Activated CD4-positive, alpha-beta memory T cell treated with anti-CD3 and anti-CD28 coated beads, Interleukin-2, amount 10 ng/mL, durations not matched to agents 7 days and 5 days (primary cell): ENCODE data around the gene CDK5RAP1. TPM values are rescaled to one million over a fixed set of nuclear protein-coding genes. Genes with fewer than 3 reads are reported as not detected.

Experiments
- CTCF ChIA-PET: fragments of 350-600 bp; sonication (Branson Sonifier 250); formaldehyde crosslinking; loops from one replicate; lab custom pipeline; 2021; ENCODE audit warnings: antibody characterized with exemption, inconsistent platforms; lab: Charles Lee
- POLR2A ChIA-PET: fragments of 350-600 bp; sonication (Branson Sonifier 250); formaldehyde crosslinking; loops from one replicate; lab custom pipeline; 2021; ENCODE audit warnings: antibody characterized with exemption; lab: Charles Lee
- DNase-seq: peaks from one replicate; pipeline ENCODE4 v3.0.0-alpha.2; 2020
- H3K27ac Mint-ChIP-seq: one replicate; pipeline ENCODE4 v1.8.0; 2021; ENCODE audit warnings: mild to moderate bottlenecking, mixed read lengths
- H3K27me3 Mint-ChIP-seq: one replicate; pipeline ENCODE4 v1.8.0; 2021; ENCODE audit warnings: mixed read lengths
- H3K36me3 Mint-ChIP-seq: one replicate; pipeline ENCODE4 v1.8.0; 2021; ENCODE audit warnings: low read depth, mixed read lengths
- H3K4me1 Mint-ChIP-seq: one replicate; pipeline ENCODE4 v1.8.0; 2021; ENCODE audit warnings: mixed read lengths
- H3K4me3 Mint-ChIP-seq: one replicate; pipeline ENCODE4 v1.8.0; 2021; ENCODE audit warnings: mild to moderate bottlenecking, mixed read lengths
- H3K9me3 Mint-ChIP-seq: one replicate; pipeline ENCODE4 v1.8.0; 2021; ENCODE audit warnings: mixed read lengths
- total RNA-seq, 2 experiments: library from RNA; stranded (reverse); gene quantifications; one replicate each; pipeline ENCODE4 v1.2.3, GENCODE V29; 2021

CDK5RAP1 gene
- total RNA-seq, 2 experiments from 2014 or later, result 30.2 to 33.3 TPM

GRCh38 chr20:33313686-33314314, 87.5 kb downstream of the CDK5RAP1 start:
- Mint-ChIP-seq H3K4me1 (peaks cover 1% of the 10 kb centered on the region), H3K27me3 (no peaks in the 10 kb centered on the region), H3K27ac (no peak overlapping the region), H3K9me3 (no peaks in the 10 kb centered on the region), H3K4me3 (no peak overlapping the region), H3K36me3 (no peaks in the 10 kb centered on the region)
- ChIA-PET POLR2A (no interaction called here), CTCF (interaction anchor here (1.1 kb wide), 1 partner anchor 21 kb away, joined by 3 read pairs; no protein-coding TSS in a partner anchor)
- DNase-seq, result no peak

- Mint-ChIP-seq H3K4me3 (no peak overlapping the region), H3K27ac (no peak overlapping the region), H3K9me3 (peaks cover 2% of the 10 kb centered on the region), H3K36me3 (no peaks in the 10 kb centered on the region), H3K4me1 (peaks cover 1% of the 10 kb centered on the region), H3K27me3 (no peaks in the 10 kb centered on the region)
- CTCF ChIA-PET, result no interaction called here
- POLR2A ChIA-PET, result no interaction called here
- DNase-seq, result no peak
Measured at GRCh38 chr20:33312583-33312982, 88.7 kb downstream of the CDK5RAP1 start.

GRCh38 chr20:33311996-33312395, 89.3 kb downstream of the CDK5RAP1 start:
- no peaks in the 10 kb centered on the region for H3K36me3 Mint-ChIP-seq
- peaks cover 1% of the 10 kb centered on the region for H3K4me1 Mint-ChIP-seq
- peaks cover 2% of the 10 kb centered on the region for H3K9me3 Mint-ChIP-seq
- ChIA-PET CTCF (no interaction called here), POLR2A (no interaction called here)
- no peak for DNase-seq
- no peaks in the 10 kb centered on the region for H3K27me3 Mint-ChIP-seq
- no peak overlapping the region for H3K4me3 Mint-ChIP-seq
- no peak overlapping the region for H3K27ac Mint-ChIP-seq

GRCh38 chr20:33311011-33311410, 90.3 kb downstream of the CDK5RAP1 start:
- DNase-seq, result no peak
- CTCF ChIA-PET, result interaction anchor here (1.2 kb wide), 1 partner anchor 11 kb away, joined by 8 read pairs; no protein-coding TSS in a partner anchor
- Mint-ChIP-seq H3K36me3 (no peaks in the 10 kb centered on the region), H3K9me3 (peaks cover 2% of the 10 kb centered on the region), H3K27me3 (no peaks in the 10 kb centered on the region), H3K27ac (no peak overlapping the region), H3K4me3 (no peak overlapping the region), H3K4me1 (peaks cover 1% of the 10 kb centered on the region)
- POLR2A ChIA-PET, result no interaction called here

GRCh38 chr20:33310327-33310899, 90.9 kb downstream of the CDK5RAP1 start:
- CTCF ChIA-PET, result interaction anchor here (1.2 kb wide), 1 partner anchor 11 kb away, joined by 8 read pairs; no protein-coding TSS in a partner anchor

GRCh38 chr20:33309631-33310030, 91.7 kb downstream of the CDK5RAP1 start:
- CTCF ChIA-PET, result no interaction called here

More at GRCh38 chr20:33310327-33310899, 90.9 kb downstream of the CDK5RAP1 start:
- POLR2A ChIA-PET, result no interaction called here
- H3K27ac Mint-ChIP-seq, result no peak overlapping the region
- no peak for DNase-seq
- peaks cover 1% of the 10 kb centered on the region for H3K4me1 Mint-ChIP-seq
- no peak overlapping the region for H3K4me3 Mint-ChIP-seq
- peaks cover 2% of the 10 kb centered on the region for H3K9me3 Mint-ChIP-seq
- no peaks in the 10 kb centered on the region for H3K27me3 Mint-ChIP-seq
- no peaks in the 10 kb centered on the region for H3K36me3 Mint-ChIP-seq

More at GRCh38 chr20:33309631-33310030, 91.7 kb downstream of the CDK5RAP1 start:
- no peak overlapping the region for H3K27ac Mint-ChIP-seq
- peaks cover 1% of the 10 kb centered on the region for H3K4me1 Mint-ChIP-seq
- peaks cover 2% of the 10 kb centered on the region for H3K9me3 Mint-ChIP-seq
- no peaks in the 10 kb centered on the region for H3K27me3 Mint-ChIP-seq
- POLR2A ChIA-PET, result no interaction called here
- no peak for DNase-seq
- no peak overlapping the region for H3K4me3 Mint-ChIP-seq
- no peaks in the 10 kb centered on the region for H3K36me3 Mint-ChIP-seq

Other genes starting within 250 kb of the CDK5RAP1 start
- gene BPIFA2, start 233.4 kb downstream of the CDK5RAP1 start, total RNA-seq, result not detected
- not detected for gene BPIFA3, start 184.2 kb downstream of the CDK5RAP1 start, total RNA-seq
- gene BPIFA1, start 165.5 kb downstream of the CDK5RAP1 start, total RNA-seq, result not detected
- gene BPIFB1, start 118.3 kb downstream of the CDK5RAP1 start, total RNA-seq, result not detected
- gene SNTA1, start 42.2 kb upstream of the CDK5RAP1 start, total RNA-seq, result 1 to 10 TPM; 5.6 to 6.9 TPM
- gene CBFA2T2, start 88.6 kb upstream of the CDK5RAP1 start, total RNA-seq, result 10 to 100 TPM; 19.2 to 20.3 TPM